ENCODE measurements around the gene MET. TPM values are rescaled to one million over a fixed set of nuclear protein-coding genes. Genes with fewer than 3 reads are reported as not detected.

MET gene
- total RNA-seq, 1 experiment from 2014 or later: 200 TPM

GRCh38 chr7:116792813-116793212, 120.8 kb downstream of the MET start:
- POLR2A ChIA-PET: no interaction called here
- BruUV-seq (replicated peaks): no TSS peak
- Histone ChIP-seq H3K79me2 (ENCODE audit: insufficient read depth, low read length) (peaks cover 23% of the 10 kb centered on the region; the same call in 1 of the 2 replicates), H3K9me2 (ENCODE audit: insufficient read depth) (no peaks in the 10 kb centered on the region), H3K27me3 (ENCODE audit: insufficient read depth, low read length) (no peaks in the 10 kb centered on the region), H3K4me2 (ENCODE audit: low read length) (no peak overlapping the region), H2AFZ (ENCODE audit: low read depth, low read length, poor library complexity, severe bottlenecking) (no peak overlapping the region), H3K27ac (ENCODE audit: low read depth, low read length) (no peak overlapping the region), H3K9ac (ENCODE audit: low read length) (no peak overlapping the region), H3K4me1 (ENCODE audit: control insufficient read depth in 1 of 2, insufficient read depth in 2 of 2, low read length in 2 of 2) (peaks cover 20 to 21% of the 10 kb centered on the region in 2 experiments), H3K9me3 (ENCODE audit: control insufficient read depth in 1 of 2, insufficient read depth in 1 of 2, low read depth in 1 of 2, low read length in 2 of 2) (no peaks in the 10 kb centered on the region), H4K20me1 (ENCODE audit: insufficient read depth) (no peaks in the 10 kb centered on the region), H3K36me3 (ENCODE audit: control insufficient read depth in 1 of 2, insufficient read depth in 2 of 2, low read length in 2 of 2) (peaks cover 33 to 71% of the 10 kb centered on the region in 2 experiments), H3K4me3 (replicated peaks in 1 of 2; ENCODE audit: low read depth in 1 of 2, low read length in 2 of 2) (no peak overlapping the region)
- no peak for TF ChIP-seq ZFX (IDR thresholded peaks at IDR 0.05)
- TF ChIP-seq, protein P1, sequence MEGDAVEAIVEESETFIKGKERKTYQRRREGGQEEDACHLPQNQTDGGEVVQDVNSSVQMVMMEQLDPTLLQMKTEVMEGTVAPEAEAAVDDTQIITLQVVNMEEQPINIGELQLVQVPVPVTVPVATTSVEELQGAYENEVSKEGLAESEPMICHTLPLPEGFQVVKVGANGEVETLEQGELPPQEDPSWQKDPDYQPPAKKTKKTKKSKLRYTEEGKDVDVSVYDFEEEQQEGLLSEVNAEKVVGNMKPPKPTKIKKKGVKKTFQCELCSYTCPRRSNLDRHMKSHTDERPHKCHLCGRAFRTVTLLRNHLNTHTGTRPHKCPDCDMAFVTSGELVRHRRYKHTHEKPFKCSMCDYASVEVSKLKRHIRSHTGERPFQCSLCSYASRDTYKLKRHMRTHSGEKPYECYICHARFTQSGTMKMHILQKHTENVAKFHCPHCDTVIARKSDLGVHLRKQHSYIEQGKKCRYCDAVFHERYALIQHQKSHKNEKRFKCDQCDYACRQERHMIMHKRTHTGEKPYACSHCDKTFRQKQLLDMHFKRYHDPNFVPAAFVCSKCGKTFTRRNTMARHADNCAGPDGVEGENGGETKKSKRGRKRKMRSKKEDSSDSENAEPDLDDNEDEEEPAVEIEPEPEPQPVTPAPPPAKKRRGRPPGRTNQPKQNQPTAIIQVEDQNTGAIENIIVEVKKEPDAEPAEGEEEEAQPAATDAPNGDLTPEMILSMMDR (IDR thresholded peaks at IDR 0.05 in 2 of 3, conservative IDR thresholded peaks at IDR 0.05 in 1 of 3; ENCODE audit: borderline replicate concordance in 1 of 3, insufficient read depth in 1 of 3, low read depth in 2 of 3, low read length in 2 of 3): no peak
- TF ChIP-seq, protein P2, sequence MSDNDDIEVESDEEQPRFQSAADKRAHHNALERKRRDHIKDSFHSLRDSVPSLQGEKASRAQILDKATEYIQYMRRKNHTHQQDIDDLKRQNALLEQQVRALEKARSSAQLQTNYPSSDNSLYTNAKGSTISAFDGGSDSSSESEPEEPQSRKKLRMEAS (IDR thresholded peaks at IDR 0.05): no peak
- TF ChIP-seq JUND (IDR thresholded peaks at IDR 0.05): no peak
- no peak for TF ChIP-seq CBX3 (IDR thresholded peaks at IDR 0.05; ENCODE audit: low read depth)
- TF ChIP-seq ATF3 (IDR thresholded peaks at IDR 0.05): no peak
- no peak for TF ChIP-seq SRF (IDR thresholded peaks at IDR 0.05; ENCODE audit: low read depth)
- TF ChIP-seq YY1 (IDR thresholded peaks at IDR 0.05; ENCODE audit: extremely low read depth, insufficient replicate concordance, low read depth, low read length): no peak
- intact Hi-C loops (cut with micrococcal nuclease): no loop called here
- RAD21 ChIA-PET (ENCODE audit: low non-redundant PET in 1 of 2, low total read pairs in 2 of 2, uncharacterized antibody in 2 of 2, unreplicated experiment in 2 of 2): no interaction called here
- DNase-seq (ENCODE audit: low read depth, low spot score): no peak
- CTCF ChIA-PET: no interaction called here
- ATAC-seq: no peak

Data from HCT116 (cell line).